Activated T-cell treated with anti-CD3 and anti-CD28 coated beads, Interleukin-2, amount 50 U/mL, for 1 hour (primary cell): Measurements from ENCODE around the gene PRKG1.
"Not testable (repeated sequence)": the region's sequence is repeated elsewhere in the genome, so short reads cannot be mapped to it uniquely, and the experiment has no call there.

Experiments used
- DNase-seq: peaks from one replicate; pipeline ENCODE4 v3.0.0-alpha.2; 2020

PRKG1 gene

GRCh38 chr10:51231754-51232153, 157.5 kb downstream of the PRKG1 start:
- no peak for DNase-seq

- DNase-seq, result no peak
Observed at GRCh38 chr10:51233337-51234100, 159.2 kb downstream of the PRKG1 start.

GRCh38 chr10:51235865-51236264, 161.6 kb downstream of the PRKG1 start:
- DNase-seq, result no peak

- no peak for DNase-seq
Observed at GRCh38 chr10:51239006-51239405, 164.7 kb downstream of the PRKG1 start.

GRCh38 chr10:51241461-51241860, 167.2 kb downstream of the PRKG1 start:
- DNase-seq, result no peak

- no peak for DNase-seq
Observed at GRCh38 chr10:51242393-51242792, 168.1 kb downstream of the PRKG1 start.

- DNase-seq, result no peak
Observed at GRCh38 chr10:51244309-51244708, 170.0 kb downstream of the PRKG1 start.

GRCh38 chr10:51244748-51245490, 170.6 kb downstream of the PRKG1 start:
- DNase-seq, result no peak

GRCh38 chr10:51246156-51246555, 171.9 kb downstream of the PRKG1 start:
- no peak for DNase-seq

- DNase-seq, result no peak
Observed at GRCh38 chr10:51250278-51250920, 176.1 kb downstream of the PRKG1 start.

GRCh38 chr10:51251110-51251509, 176.8 kb downstream of the PRKG1 start:
- no peak for DNase-seq

- DNase-seq, result no peak
Observed at GRCh38 chr10:51255381-51255780, 181.1 kb downstream of the PRKG1 start.

GRCh38 chr10:51257511-51258248, 183.4 kb downstream of the PRKG1 start:
- no peak for DNase-seq

- DNase-seq, result no peak
Observed at GRCh38 chr10:51260376-51260775, 186.1 kb downstream of the PRKG1 start.

GRCh38 chr10:51266496-51266895, 192.2 kb downstream of the PRKG1 start:
- no peak for DNase-seq

- not testable (repeated sequence) for DNase-seq
Observed at GRCh38 chr10:51267980-51268570, 193.8 kb downstream of the PRKG1 start.

GRCh38 chr10:51269821-51270220, 195.5 kb downstream of the PRKG1 start:
- no peak for DNase-seq

- no peak for DNase-seq
Observed at GRCh38 chr10:51270936-51271530, 196.7 kb downstream of the PRKG1 start.

- not testable (repeated sequence) for DNase-seq
Observed at GRCh38 chr10:51272099-51272498, 197.8 kb downstream of the PRKG1 start.

GRCh38 chr10:51272555-51272954, 198.3 kb downstream of the PRKG1 start:
- DNase-seq, result no peak

GRCh38 chr10:51273574-51273973, 199.3 kb downstream of the PRKG1 start:
- no peak for DNase-seq

GRCh38 chr10:51276097-51276496, 201.8 kb downstream of the PRKG1 start:
- DNase-seq, result not testable (repeated sequence)
